A549 (cell line): Measurements from ENCODE around the gene RORB.

ENCODE experiments used
- EP300 ChIP-seq, 2 experiments: fragments of >200 bp; sonication (Bioruptor Twin); formaldehyde crosslinking; IDR thresholded peaks; 2 replicates in 1 of 2; 3 replicates in 1 of 2; pipeline ENCODE4 v1.6.1; 2016 to 2017
- POLR2A ChIP-seq: IDR thresholded peaks from 2 replicates; pipeline ENCODE4 v1.6.1; 2012; ENCODE audit warnings: mild to moderate bottlenecking, low read length
- RCOR1 ChIP-seq: fragments of 150-350 bp; IDR thresholded peaks from 2 replicates; pipeline ENCODE4 v1.6.1; 2014; ENCODE audit warnings: antibody characterized with exemption, low read length, low read depth
- ZSCAN20 ChIP-seq: fragments of 250-450 bp; sonication (Bioruptor Pico); IDR thresholded peaks from 2 replicates; pipeline ENCODE4 v1.8.0; 2022; ENCODE audit warnings: mild to moderate bottlenecking, moderate library complexity
- TF ChIP-seq, protein P1 (sequence below): fragments of >200 bp; sonication (Bioruptor Twin); formaldehyde crosslinking; IDR thresholded peaks from 3 replicates; pipeline ENCODE4 v1.5.1; 2016
- TF ChIP-seq, protein P2 (sequence below): IDR thresholded peaks from 2 replicates; pipeline ENCODE4 v1.6.1; 2012

GRCh38 chr9:74577956-74578355 is 80.8 kb downstream of the RORB start:
- TF ChIP-seq POLR2A = no peak
- no peak for TF ChIP-seq ZSCAN20
- TF ChIP-seq, protein P1, sequence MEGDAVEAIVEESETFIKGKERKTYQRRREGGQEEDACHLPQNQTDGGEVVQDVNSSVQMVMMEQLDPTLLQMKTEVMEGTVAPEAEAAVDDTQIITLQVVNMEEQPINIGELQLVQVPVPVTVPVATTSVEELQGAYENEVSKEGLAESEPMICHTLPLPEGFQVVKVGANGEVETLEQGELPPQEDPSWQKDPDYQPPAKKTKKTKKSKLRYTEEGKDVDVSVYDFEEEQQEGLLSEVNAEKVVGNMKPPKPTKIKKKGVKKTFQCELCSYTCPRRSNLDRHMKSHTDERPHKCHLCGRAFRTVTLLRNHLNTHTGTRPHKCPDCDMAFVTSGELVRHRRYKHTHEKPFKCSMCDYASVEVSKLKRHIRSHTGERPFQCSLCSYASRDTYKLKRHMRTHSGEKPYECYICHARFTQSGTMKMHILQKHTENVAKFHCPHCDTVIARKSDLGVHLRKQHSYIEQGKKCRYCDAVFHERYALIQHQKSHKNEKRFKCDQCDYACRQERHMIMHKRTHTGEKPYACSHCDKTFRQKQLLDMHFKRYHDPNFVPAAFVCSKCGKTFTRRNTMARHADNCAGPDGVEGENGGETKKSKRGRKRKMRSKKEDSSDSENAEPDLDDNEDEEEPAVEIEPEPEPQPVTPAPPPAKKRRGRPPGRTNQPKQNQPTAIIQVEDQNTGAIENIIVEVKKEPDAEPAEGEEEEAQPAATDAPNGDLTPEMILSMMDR = peak; percentile 47; the same call in 2 of the 3 replicates
- TF ChIP-seq RCOR1 = no peak
- TF ChIP-seq EP300 (IDR thresholded peaks at IDR 0.05) = no peak
- TF ChIP-seq, protein P2, sequence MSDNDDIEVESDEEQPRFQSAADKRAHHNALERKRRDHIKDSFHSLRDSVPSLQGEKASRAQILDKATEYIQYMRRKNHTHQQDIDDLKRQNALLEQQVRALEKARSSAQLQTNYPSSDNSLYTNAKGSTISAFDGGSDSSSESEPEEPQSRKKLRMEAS = no peak
